LNCaP clone FGC (cell line): ENCODE data around the gene MROH9.
A peak's percentile ranks its signal among the peaks of the same experiment; 100 is the strongest.
"Not testable (repeated sequence)": the region's sequence is repeated elsewhere in the genome, so short reads cannot be mapped to it uniquely, and the experiment has no call there.

Experiments used
- DNase-seq: peaks from one replicate; pipeline ENCODE4 v3.0.0-alpha.2; 2011; ENCODE audit warnings: low read depth
- H3K4me3 ChIP-seq: 2 replicates; pipeline ENCODE4 v1.5.1; 2011; ENCODE audit warnings: mild to moderate bottlenecking, low read depth, low read length, control low read depth
- TF ChIP-seq, protein P1 (sequence below): IDR thresholded peaks from 2 replicates; pipeline ENCODE4 v1.5.1; 2012; ENCODE audit warnings: mild to moderate bottlenecking; ENCODE audit not compliant: control insufficient read depth, insufficient read depth; ENCODE audit errors: extremely low read depth

MROH9 gene

DNA sequence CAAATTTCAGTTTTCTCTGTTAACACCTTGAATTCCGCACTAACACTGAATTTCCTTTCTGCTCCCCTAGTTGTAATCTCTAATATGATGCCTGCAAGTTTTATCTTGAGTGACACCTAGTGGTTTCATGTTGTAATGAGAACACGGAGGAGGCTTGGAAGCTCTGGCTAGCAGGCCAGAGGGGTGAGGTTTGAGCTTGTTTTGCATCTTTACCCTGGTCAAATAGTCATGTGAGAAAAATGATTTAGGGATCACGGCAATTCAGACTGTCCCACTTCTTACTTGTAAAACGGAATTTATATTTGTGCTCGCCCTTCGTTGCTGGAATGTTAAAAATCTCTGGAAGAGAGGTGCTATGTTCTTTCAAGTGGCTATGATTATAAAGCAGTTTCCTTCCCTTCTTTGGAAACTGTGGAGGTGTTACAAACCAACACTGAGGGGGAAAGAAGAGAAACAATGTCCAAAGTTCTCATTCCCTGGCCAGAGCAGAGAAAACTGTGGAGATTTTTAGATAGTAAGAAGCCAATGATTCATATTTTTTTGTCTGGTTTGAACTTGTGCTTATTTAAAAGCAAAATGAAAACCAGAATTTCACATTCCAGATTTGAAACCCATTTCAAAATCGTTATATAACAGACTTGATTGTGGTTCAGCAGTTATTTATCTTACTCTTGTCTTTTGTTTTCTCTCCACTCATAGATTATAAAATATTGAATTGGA is 5.3 kb upstream of the MROH9 start:
- TF ChIP-seq, protein P1, sequence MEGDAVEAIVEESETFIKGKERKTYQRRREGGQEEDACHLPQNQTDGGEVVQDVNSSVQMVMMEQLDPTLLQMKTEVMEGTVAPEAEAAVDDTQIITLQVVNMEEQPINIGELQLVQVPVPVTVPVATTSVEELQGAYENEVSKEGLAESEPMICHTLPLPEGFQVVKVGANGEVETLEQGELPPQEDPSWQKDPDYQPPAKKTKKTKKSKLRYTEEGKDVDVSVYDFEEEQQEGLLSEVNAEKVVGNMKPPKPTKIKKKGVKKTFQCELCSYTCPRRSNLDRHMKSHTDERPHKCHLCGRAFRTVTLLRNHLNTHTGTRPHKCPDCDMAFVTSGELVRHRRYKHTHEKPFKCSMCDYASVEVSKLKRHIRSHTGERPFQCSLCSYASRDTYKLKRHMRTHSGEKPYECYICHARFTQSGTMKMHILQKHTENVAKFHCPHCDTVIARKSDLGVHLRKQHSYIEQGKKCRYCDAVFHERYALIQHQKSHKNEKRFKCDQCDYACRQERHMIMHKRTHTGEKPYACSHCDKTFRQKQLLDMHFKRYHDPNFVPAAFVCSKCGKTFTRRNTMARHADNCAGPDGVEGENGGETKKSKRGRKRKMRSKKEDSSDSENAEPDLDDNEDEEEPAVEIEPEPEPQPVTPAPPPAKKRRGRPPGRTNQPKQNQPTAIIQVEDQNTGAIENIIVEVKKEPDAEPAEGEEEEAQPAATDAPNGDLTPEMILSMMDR, result peak; percentile 78
- peak; percentile 14 for DNase-seq
- no peak overlapping the region for H3K4me3 ChIP-seq

DNA sequence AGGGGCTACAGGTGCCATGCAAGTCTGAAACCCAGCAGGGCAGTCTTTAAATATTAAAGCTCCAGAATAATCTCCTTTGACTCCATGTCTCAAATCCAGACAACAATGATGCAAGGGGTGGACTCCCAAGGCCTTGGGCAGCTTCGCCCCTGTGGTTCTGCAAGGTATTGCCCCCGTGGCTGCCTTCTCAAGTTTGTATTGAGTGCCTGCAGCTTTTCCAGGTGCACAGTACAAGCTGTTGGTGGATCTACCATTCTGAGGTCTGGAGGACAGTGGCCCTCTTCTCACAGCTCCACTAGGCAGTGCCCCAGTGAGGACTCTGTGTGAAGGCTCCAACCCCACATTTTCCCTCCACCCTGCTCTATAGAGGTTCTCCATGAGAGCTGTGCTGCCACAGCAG is 3.7 kb upstream of the MROH9 start:
- H3K4me3 ChIP-seq, result no peak overlapping the region
- no peak for DNase-seq
- TF ChIP-seq, protein P1, result no peak

- H3K4me3 ChIP-seq, result no peak overlapping the region
- DNase-seq, result no peak
- TF ChIP-seq, protein P1, result no peak
Measured at GRCh38 chr1:170932236-170932635, 3.1 kb upstream of the MROH9 start.

DNA sequence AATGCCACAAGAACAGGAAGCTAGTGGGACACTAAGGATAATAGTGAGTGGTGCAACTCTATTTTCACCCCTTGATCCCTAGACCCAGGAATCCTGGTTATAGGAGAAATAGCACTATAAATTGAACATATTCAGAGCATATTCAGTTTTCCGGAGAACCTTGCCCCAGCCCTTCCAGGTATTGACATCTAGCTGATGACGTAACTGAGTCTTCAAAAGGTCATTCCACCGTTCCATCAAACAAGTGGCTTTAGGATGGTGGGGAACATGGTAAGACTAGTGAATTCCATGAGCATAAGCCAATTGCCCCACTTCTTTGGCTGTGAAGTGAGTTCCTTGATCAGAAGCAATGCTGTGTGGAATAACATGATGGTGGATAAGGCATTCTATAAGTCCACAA is 2.9 kb downstream of the MROH9 start:
- no peak overlapping the region for H3K4me3 ChIP-seq
- no peak for DNase-seq
- TF ChIP-seq, protein P1, result no peak

- TF ChIP-seq, protein P1, result no peak
- no peak for DNase-seq
- no peak overlapping the region for H3K4me3 ChIP-seq
Measured at GRCh38 chr1:170939476-170939875, 4.1 kb downstream of the MROH9 start.

GRCh38 chr1:170951744-170952143 is 16.4 kb downstream of the MROH9 start:
- DNase-seq, result not testable (repeated sequence)

GRCh38 chr1:170959385-170959784 is 24.1 kb downstream of the MROH9 start:
- DNase-seq, result no peak
- no peak overlapping the region for H3K4me3 ChIP-seq
- TF ChIP-seq, protein P1, result no peak

More at GRCh38 chr1:170951744-170952143, 16.4 kb downstream of the MROH9 start:
- not testable (repeated sequence) for H3K4me3 ChIP-seq
